NCI-H345 treated with DMSO at 0.1 percent for 48 hours (cell line): ENCODE data around the gene DRGX.

Experiments
- DNase-seq: peaks from one replicate; lab custom pipeline; 2025; ENCODE audit not compliant: unreplicated experiment; lab: John Stamatoyannopoulos, UW

The DRGX gene

DNA sequence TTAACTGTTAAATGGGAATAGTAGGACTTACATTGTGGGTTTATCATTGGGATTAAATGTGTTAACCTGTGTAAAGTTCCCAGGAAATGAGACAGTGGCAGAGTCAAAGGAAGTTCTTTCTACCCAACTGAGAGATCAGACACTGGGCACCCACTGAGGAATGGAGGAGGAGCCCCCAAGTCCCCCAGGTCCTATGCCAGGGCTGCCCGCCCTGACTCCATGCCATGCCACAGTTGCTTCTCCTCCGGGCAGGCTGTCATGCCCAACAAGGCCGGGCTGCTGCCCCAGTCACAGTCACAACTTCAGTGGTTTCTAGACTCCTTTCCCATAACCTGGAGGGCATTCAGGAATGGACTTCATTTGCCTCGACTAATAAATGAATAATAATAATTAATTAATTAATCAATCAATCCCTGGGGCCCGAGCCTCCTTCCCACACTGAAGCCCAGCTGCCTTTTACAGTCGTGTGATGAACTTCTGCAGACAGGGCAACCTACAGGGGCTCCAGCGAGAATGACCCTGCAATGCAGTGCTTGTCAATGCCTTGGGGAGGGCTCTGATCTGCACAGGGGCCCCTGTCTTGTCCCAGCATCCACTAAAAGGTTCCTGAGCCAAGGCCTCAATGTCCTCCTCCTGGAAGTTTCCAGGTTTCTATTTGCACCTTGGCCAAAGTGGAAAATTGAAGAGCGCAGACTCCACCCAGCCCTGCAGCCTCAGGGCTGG lies 32.4 kb downstream of the DRGX start:
- DNase-seq = no peak

DNA sequence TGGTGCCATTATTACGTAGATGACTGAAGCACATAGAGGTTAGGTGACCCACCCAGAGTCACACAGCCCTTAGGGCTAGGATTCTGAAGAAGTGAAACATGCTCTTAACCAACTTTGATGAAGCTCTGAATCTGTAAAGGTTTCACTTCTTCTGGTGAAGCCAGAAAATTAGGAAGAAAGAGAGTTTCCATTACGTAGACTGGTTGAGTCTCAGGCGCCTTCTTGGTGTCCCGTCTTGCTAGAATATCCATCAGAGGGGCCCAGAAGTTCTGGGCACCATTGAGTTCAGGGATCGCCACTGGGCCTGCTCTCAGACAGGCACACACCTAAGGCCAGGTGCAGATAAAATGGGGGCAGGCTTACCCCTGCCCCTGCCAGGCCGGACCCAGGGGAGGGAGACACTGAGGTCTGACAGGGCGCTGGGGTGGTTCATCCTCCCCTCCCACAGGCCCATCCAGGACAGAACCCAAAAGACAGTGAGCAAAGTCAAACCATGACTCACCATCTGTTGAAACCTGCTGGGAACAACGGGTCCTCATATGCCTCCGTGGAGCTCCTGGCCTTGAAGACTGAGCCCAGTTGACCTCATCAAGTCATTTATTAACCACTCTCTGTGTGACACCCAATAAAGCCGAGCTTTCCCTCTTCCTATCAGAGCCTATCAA lies 33.2 kb downstream of the DRGX start:
- no peak for DNase-seq

DNA sequence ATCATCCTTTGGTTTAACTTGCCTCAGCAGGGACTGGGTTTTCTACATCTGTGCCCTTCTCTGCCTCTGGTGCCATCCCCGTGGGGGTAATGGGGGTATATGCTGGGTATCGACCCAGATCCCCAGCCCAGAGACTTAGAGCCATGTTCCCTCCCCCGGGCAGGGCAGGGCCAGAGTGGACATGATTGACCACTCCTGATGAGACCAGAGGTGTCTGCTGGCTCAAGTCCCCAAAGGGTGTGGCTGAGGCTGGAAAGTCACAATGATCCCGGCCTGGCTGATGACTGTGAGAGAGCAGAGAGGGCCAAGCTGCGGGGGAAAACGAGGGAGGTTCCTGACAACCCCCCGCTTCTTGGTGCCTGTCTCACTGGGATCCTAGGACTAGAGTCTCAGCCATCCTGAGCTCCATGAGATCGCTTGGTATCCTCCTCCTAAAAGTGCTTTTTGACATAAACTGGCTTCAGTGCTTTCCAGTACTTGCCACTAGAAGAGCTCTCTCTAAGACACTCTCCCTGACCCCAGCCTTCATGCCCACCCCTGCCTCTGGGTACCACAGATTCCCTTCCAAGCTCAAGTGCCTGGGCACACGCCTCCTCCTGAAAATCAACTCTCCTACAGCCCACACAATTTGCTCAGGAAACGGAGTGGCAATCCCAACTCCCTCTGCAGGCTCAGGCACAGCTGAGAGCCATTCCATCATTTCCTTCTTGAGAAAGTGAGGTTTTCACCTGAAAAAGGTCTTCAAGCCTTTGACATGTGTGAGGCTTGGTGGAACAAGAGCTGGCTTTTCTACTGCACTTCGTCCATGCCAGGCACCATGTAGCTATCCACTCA lies 33.9 kb downstream of the DRGX start:
- no peak for DNase-seq

DNA sequence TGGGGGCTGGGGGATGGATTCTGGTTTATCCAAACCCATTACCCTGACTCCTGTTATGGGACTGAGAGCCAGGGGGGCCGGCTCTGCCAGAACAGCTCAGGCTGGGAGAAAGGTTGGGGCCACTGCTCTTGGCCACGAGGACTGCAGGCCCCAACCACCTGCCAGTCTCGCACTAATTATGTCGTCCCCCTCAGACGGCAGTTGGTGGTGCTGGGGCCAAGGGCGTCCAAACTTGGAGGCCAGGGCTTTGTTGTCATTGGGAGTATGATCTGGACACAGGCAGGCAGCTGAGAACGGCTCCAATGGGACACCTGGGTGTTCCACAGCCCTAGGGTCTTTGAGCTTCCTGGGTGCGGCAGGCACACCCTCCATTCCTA lies 34.7 kb downstream of the DRGX start:
- no peak for DNase-seq

DNA sequence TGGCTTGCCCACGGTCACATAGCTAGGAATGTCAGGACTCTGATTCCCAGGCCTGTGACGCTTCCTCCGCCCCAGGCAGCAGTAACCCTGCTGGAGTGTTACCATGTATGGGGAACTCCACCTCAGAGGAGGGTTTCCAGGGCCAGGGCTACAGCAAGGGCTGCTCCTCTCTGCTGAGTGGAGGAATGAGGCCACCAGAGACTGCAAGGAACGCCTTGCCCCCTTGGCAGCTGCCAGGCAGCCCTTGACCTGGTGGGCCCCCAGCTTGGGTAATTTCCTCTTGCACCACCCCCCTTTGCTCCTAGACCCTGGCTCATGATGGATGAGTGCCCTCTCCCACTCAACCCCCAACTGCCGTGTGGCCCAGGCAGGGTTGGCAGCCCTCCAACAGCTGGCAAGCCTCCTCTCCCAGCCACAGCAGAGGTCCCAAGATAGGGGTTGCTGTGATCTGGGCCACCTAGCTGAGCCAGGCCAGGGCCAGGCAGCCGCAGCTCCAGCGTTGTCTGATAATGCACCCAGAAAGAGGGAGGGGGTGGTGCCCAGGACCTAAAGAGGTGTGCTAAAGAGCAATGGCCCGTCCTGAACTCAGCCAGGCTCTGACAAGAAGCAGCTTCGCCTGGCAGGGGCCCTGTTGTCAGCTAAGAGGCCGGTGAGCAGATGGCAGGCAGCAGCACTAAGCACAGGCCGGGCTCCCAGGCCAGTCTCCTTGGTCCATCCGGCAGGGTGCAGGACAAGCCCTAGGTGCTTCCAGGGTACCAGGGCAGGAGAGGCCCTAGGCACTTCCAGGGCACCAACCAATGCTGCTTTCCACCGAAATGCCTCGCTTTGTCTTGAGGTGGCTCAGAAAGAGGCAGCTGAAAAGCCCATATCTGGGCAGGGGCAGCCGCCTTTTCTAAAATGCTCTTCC lies 35.4 kb downstream of the DRGX start:
- DNase-seq = no peak

DNA sequence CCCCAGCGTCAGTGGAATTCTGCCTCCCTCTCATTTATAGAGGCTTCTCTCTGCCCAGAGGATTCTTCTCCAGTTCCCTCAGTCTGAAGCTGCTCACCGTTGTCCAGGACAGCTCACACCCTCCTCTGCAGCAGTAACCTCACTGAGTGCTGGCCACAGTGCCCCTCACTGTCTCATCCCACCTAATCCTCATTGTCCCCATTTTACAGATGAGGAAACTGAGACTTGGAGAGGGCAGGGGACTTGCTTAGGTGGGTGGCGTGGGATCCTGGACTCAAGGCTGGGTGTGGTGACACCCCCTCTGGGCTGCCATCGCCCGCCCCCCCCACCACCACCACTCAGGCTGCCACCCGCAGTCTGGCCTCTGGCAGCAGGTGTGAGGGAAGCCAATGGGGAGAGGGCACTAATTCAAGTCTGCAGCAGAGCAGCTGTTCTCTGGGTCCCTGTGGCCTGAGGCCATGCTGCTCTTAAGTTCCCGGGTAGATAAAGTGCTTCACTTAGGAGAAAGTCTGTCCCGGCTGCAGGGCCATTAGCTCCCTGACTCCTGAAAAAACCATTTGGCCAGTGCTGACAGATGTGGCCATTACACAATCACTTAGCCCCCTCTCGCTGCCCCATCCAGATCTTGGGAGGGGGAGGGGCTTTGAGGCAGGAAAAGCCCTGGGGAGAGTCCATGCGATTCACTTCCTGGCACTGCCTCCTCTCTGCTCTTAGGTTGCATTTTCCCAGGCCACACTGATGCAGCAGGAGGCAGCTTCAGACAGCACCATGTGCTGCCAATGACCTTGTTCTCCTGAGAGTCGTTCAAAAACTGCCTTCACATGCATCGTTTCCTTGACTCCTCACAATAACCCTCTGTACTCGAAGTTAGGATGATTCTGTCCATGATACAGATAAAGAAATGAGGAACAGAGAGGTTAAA lies 36.3 kb downstream of the DRGX start:
- peak; percentile 29 for DNase-seq

DNA sequence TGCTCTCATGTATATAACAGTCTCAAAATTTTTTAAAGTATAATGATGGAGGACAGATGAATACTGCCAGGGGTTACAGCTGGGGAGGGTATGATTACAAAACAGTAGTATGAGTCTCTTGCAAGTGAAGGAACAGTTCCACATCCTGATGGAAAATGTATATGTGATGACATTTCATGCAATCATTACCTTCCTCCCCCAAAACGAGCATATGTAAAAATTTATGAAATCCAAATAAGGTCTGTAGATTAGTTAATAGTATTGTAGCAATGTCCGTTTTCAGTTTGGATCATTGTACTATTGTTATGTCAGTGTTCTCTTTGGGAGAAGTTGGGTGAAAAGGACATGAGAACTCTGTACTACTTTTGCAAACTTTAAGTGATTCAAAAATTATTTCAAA lies 38.0 kb downstream of the DRGX start:
- DNase-seq = no peak

DNA sequence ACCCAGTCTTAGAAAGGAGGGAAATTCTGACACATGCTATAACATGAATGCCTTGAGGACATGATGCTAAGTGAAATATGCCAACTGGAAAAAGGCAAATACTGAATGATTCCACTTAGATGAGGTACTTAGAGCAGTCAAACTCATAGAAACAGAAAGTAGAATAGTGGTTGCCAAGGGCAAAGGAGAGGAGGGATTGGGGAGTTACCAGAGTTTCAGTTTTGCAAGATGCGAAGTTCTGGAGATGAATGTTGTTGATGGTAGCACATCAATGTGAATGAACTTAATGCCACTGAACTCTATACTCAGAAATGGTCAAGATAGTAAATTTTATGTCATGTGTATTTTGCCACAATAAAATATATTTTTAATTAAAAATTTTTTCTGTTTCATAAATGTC lies 38.9 kb downstream of the DRGX start:
- DNase-seq = no peak

DNA sequence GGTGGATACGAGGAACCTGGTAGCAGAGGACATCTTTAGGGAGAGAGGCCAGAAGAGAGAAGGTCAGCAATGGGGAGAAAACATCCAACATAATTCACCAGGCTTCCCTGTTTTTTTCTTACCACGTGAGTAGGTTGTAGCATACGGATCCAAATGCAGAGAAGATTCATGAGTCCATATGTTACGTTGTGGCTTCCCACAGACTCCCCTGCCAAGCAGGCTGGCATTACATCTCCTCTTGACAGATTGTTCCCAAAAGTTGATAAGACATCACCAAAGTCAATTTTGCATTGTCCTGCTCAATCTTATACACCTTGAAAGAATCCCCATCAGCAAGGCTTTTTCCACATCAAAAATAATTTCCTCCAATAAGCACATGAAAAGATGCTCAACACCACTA lies 39.7 kb downstream of the DRGX start:
- DNase-seq = no peak

DNA sequence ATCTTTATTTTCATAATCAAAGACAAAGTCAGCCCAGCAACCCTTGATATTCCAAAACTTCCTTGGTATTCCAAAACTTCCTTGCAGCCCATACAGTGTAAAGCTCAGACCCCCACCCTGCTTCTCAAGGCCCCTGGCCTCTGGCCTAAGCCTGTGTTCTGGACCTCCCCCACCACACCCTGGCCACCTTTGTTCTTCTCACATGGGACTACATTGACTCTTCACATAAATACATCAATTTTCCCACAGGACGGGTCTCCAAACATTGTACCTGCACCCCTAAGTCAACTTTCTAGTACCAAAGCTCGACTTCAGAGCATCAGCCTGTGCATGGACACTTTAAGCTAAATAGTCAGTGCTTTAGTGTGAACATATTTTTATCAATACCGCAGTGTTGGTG lies 40.7 kb downstream of the DRGX start:
- no peak for DNase-seq

DNA sequence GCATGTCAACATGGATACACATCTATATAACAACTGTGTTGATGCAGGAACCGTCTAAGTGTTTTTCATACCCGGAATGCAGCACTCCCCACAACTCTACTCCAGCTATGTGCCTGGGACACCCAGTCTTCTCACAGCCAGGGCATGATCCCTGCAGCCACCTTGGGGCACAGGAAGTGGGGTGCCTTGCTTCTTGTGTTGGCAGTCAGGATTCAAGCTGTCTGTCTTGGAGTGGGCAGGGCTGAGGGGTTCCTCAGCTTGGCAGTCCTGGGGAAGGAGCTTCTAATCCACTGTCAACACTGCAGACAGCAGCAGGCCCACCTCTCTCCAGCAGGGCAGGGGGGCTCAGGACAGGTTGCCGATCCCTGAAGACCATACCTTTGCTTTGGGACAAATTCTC lies 41.3 kb downstream of the DRGX start:
- DNase-seq = no peak

DNA sequence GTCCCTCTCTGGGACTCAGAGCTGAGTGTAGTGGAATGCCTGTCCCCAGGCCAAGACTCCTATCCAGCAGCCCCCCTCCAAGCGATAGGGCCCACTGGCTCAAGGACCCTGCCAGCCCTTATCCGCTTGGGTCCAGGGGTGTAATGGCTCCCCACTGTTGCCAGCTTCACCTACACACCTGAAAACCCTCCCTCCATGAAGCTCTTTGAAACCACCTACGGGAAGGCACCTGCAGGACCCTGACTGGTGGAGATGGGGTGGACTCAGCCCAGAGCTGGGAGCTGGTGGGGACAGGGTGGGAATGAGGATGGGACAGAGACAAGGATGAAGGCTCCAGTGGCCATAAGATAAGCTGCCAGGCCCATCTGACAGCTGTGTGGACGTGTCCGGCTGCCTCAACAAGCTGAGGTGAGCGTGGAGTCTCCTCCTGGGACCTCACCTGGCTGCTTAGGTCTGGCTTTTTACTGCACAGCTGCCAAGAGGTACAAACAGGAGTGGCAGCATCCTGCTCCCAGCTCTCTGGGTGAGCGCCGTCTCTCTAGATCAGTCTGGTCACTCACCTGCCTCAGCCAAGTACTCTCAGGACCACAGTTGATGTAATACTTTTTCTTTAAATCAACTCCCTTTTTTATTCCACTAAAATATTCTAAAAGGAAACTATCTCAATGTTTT lies 41.9 kb downstream of the DRGX start:
- no peak for DNase-seq

DNA sequence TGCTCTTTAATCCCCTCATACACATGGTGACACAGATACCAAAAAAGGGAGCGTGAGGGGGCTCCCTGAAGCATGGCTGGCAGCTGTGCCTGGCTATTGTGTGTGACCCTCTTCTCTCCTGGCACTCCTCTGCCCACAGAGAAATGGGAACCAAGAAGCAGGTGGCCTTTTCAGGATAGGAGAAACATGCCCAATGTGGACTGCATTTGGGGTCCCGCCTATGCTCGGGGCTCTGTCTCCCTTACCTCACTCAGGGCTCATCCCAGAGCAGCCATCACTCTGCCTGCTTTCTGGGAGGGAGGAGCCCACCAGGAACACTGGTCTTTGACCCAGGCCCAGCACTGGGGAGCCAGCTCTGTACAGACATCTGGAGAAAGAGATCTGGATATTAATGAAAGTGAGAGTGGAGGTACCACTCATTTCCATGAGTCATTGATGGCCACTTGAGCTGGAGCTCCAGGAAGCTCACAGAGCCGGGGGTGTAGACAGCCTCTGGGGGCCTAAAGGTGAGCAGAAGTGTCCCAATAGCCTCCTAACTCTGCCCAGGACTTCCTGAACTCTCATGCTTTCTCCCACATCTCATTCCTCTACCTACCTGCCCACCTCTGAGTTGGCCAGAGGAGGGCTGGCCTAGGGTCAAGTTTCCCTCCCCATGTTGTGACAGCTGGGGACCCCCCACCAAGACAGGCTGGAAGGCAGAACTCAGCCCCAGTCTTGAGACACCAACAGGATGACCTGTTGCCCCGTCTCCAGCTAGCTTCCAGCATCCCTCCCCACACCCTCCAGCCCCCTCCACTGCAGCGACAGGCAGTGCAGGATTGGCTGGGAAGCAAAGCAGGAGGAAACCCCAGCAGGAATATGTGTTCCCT lies 42.6 kb downstream of the DRGX start:
- no peak for DNase-seq

DNA sequence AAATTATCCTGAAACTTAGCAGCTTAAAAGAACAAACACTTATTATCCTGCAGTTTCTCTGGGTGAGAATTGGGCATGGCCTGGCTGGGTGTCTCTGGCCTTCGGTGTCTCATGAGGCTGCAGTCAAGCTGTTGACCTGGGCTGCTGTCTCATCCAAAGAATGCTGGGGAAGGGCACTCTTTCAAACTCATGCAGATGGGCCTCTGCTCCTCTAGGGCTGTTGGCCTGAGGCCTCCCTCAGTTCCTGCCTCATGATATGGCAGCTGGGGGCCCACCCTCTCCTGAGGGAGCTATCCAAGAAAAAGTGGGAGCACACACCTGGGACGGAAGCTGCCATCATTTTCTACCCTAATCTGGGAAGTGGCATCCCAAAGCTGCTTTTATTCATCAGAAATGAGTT lies 43.6 kb downstream of the DRGX start:
- no peak for DNase-seq

DNA sequence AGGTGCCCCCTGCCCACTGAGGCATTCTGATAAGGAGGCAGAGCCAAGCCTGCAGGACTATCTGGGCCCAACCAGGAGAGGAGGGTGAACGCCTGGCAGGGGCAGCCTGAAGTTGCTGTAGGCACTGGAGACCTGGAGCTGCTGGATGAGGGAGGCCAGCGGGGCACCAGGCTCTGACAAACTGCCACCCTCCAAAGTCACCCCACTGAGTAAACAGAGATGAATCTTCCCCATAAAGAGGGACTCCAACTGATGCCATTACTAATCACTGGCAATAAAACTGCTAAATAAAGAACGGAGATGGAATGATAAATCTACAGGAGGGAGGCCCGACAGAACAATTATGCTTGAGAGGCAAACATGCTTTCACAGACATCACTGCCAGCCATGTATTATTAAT lies 44.2 kb downstream of the DRGX start:
- DNase-seq = peak; percentile 9

DNA sequence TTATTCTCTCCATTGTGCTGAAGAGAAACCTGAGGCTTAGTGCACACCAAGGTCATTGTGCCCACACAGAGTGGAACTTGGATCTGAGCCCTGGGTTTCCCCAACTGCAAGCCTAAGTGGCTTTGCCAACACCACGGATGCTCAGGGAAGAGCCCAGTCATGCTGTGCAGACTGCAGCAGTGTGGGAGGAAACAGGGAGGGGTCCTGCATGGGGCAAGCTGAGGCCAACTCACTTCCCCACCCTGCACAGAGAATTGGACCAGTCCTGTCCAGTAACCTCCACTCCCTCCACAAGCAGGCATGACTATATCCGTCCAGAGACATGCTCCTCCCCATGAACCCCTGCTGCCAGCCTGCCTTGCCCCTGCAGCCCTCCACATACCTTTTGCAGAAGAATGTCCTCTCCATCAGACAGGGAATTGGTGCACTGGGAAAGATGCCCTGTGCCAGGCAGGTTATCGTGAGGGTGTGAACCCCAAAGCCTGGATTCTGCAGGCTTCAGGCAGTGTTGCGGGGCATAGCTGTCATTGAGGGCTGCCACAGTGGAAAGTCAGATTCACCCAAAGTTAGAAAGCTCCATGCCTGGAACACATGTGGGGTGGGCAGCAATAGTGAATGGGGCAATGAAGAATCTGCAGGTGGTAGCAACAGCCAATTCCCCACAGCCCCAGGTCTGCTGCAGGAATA lies 44.9 kb downstream of the DRGX start:
- no peak for DNase-seq

DNA sequence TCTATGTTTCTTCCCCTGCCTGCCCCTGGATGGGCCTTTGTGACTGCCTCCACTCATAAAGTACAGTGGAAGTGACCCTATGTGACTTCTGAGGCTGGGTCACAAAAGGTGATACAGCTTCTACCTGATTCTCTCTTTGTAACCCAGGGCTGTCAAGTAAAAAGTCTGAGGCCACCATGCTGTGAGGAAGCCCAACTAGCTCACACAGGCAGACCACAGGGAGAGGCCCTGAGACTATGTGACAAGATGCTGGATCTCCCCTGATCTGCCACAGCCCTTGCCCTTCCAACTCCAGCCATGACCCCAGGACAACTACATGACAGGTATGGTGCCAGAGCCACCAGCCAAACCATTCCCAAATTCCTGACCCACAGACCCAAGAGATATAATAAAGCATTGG lies 45.8 kb downstream of the DRGX start:
- no peak for DNase-seq

DNA sequence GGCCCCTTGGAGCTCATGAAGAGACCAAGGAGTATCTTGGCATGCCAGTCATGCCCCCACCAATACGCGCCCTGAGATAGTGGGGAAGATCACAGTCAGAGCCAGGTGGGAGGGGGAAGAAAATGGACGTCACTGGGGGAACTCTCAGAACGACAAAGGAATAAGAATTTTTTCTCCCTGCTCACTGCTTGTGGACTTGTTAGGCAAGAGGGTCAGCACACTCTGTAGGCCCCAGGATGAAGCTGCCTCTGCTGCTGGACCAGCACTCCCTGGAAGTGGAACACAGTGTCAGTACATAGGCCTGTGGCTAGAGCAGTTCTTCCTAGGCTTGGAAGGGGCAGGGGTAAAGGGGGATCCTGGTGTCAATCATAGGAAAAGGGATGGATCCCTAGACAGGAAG lies 46.5 kb downstream of the DRGX start:
- no peak for DNase-seq
